GM21381 (cell line): Measurements from ENCODE around the gene ARHGAP33.
"Not testable (repeated sequence)": the region's sequence is repeated elsewhere in the genome, so short reads cannot be mapped to it uniquely, and the experiment has no call there.

Experiments
- ATAC-seq: cut with Tn5 transposase; IDR thresholded peaks from one replicate; pipeline ENCODE4 v1.9.1; 2021; ENCODE audit warnings: mild to moderate bottlenecking, moderate library complexity; ENCODE audit not compliant: unreplicated experiment

The ARHGAP33 gene

DNA sequence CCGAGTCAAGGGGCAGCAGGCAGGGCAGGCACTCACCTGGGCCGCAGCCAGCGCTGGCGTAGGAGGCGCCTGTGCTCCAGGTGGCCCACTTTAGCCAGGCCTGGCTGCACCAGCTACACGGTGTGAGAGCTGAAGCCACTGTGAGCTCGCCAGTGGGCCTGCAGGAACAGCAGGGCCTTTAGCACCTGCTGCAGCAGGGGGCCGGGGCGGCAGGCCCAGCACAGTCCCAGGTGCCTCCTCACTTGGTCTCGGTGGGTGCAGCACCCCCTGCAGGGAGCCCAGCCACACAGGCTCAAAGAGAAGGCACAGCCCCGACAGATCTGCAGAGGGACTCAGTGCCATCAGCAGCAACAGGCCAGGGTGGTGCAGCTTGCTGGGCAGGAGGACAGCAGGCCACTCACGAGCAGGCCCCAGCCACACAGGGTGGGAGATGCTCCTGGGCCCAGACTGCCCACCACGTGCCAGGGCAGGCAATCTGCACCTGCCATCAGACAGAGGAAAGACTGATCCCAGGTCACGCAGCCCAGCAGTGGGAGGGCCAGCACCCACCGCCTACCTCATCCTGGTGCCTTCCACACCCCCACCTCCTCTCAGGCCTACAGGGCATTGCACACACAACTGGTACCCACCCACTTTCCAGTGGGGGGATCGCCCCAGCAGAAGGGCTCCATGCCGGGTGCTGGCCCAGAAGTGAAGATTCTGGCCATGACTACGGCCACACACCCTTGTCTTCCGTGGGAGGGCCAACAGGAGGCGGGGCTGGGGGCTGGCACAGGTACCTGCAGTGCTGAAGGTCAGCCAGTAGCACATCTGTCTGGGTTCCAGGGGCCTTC lies 15.8 kb downstream of the ARHGAP33 start:
- ATAC-seq: no peak

DNA sequence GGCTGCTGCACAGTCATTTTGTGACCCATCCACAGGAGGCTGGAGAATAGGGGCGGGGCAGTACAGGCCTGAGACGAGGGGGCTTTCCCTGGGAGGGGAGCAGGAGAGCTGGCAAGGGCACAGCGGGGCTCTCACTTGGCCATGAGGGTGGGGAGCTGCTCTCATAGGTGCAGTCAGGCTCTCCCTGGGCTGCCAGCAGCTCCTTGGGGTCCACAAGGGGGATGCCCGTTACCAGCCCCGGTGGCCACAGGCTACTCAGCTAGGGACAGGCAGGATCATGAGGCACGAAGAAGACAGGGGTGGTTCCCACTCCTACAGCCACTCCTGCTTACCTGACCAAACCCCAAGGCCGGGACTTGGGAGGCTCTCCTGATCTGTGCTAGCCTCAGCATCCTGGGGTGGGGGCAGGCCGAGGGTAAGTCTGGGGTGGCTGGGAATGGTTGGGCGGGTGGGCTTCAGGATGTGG lies 16.5 kb downstream of the ARHGAP33 start:
- ATAC-seq: no peak

DNA sequence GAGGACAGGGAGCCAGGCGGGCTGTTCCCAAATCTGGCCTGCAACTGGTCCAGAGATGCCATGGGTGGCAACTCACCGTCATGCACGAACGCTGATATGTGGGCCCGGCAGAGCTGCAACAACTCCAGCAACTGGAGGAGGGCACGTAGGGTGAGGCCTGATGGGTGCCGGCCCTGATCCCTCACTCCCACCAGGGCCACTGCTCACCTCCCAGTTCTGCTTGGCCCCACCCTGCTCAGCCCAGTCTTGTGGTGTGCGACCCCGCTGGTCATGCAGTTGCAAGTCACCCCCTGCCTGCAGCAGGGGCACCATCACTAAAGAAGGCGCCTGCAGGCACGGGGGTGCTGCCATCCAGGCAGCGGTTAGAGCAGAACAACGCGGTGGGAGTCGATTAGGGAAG lies 16.9 kb downstream of the ARHGAP33 start:
- ATAC-seq: no peak

DNA sequence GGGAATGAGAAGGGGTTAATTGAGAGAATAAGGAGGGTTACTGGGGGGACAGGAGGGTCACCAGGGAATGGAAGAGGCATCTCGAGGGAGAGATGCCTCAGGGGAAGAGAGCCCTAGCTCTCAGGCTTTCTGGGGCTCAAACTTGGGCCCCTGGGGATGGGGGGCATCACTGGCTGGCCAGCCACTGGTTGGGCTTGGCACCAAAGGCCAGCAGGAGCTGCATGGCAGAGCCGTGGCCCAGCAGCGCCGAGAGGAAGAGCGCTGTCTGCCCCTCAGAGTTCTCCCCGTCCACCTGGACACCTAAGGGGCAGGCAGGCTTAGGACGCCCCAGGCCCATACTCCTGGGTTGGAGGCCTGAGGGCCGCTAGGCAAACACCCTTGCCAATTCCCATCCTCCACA lies 17.5 kb downstream of the ARHGAP33 start:
- ATAC-seq: no peak

- no peak for ATAC-seq
Measured at GRCh38 chr19:35793381-35794165, 18.2 kb downstream of the ARHGAP33 start.

GRCh38 chr19:35795564-35795963 lies 20.2 kb downstream of the ARHGAP33 start:
- not testable (repeated sequence) for ATAC-seq

DNA sequence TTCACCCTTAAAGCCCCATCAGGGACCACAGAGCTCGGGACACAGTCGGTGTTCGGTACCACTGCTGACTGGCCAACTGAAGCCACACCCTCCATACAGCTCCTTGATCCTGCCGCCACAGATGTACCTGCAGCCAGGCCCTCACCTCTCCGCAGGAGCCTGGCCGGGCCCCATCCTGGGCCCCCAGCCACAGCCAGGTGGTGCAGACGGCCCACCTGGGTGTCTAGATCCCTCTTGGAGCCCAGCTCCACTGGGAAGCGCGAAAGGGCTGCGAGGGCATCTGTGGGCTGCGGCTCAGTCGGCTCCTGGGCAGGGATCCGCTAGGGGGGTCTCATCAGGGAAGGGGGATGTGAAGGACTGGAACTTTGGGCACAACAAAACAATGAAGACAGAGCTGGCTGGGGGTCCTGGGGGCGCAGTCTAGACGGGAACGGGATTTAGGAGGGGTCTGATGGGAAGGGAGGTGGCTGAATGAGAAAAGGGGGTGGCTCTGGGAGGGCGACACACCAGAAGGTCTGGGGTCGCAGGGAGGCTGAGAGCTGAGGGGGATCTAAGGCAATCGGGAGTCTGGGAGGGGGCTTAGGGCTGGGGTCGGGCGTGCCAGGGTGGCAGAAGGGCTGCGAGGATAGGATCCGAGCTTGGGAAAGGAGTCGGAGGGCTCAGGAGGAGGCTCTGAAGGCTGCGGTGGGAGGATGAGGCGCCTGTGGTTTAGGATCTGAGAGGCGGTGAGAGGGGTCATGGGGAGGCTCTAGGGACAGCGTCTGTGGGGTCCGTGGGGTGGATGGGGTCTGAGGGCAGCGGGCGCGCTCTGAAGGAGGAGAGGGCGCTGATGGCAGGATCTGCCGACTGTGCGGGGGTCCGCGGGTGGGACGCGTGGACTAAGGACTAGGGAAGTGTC lies 21.5 kb downstream of the ARHGAP33 start:
- no peak for ATAC-seq

- ATAC-seq: no peak
Measured at GRCh38 chr19:35797663-35798062, 22.3 kb downstream of the ARHGAP33 start.

DNA sequence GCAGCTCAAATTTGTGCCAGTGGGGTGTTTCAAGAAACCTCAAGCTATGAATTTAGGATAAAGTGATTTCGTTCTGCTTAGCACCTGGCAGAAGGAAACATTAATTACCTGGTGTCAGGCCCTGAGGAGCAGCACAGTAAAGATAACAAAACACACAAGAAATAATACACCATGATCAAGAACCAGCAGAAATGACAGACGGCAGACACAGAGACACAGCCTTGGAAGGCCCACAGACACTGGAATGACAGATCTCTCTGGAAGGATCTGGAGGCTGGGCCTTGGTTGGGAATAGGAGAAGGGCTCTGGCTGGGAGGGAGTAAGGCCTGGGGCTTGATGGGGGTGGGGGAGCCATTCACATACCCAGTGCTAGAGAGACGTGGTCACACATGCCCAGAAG lies 26.5 kb downstream of the ARHGAP33 start:
- ATAC-seq: no peak

- ATAC-seq: no peak
Measured at GRCh38 chr19:35805526-35806102, 30.2 kb downstream of the ARHGAP33 start.

DNA sequence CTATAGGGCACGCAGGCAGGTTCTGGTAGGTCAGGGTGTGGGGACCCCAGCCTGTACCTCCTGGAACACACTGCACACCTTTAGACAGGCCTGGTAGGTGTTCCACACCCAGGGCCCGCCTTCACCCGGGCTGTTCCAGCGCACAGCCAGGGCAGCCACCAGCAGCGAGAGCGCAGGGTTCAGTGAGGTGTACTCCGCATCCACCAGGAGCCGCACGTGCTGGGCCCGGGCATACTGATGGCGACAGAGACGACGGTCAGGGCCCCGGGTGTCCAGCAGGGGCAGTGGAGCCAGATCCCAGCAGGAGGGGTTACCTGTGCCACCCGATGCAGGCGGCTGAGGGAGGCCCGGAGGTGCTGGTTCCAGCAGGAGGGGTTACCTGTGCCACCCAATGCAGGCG lies 31.2 kb downstream of the ARHGAP33 start:
- ATAC-seq: no peak

DNA sequence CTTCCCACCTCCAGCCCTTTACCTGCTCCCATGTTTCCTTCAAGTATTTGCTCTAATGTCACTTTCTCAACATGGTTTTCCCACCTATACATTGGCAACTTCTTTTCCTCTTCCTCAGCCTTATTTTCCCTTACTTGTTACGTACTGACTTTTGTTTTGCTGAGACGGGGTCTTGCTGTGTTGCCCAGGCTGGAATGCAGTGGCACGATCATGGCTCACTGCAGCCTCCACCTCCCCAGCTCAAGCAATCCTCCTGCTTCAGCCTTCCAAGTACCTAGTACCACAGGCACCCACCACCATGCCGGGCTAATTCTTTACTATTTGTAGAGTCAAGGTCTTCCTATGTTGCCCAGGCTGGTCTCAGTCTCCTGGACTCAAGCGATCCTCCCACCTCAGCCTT lies 32.3 kb downstream of the ARHGAP33 start:
- no peak for ATAC-seq

- no peak for ATAC-seq
Measured at GRCh38 chr19:35811317-35812219, 36.2 kb downstream of the ARHGAP33 start.

GRCh38 chr19:35812220-35813042 lies 37.1 kb downstream of the ARHGAP33 start, which contains the start of gene PRODH2:
Gene PRODH2, minus strand, starts transcription at chr19:35812845. Its CDS starts 40 bp downstream, at chr19:35812805.
- ATAC-seq: no peak

DNA sequence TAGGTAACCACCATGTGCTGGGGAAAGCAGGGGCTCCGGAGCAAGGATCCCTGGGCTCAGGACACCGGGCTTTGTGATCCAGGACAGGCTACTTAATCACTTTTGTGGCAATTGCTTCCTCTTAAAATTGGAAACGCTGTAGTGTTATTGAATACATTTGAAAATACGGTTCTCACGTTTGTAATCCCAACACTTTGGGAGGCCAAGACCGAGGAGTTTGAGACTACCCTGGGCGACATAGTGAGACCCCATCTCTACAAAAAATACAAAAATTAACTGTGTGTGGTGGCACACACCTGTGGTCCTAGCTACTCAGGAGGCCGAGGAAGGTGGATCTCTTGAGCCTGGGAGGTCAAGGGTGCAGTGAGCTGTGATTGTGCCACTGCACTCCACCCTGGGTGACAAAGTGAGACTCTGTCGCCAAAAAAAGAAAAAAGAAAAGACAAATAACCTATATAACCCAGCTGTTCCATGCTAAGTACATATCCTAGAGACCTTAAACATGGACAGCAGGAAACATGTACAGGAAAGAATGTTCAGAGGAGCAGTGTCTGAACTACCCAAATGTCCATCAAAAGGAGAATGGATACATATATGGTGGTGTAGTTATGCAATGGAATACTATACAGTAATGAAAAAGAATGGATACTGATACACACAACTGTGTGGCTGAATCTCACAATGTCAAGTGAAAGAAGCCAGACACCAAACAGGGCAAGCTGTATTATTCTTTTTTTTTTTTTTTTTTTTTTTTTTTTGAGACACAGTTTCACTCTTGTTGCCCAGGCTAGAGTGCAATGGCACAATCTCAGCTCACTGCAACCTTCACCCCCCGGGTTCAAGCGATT lies 37.9 kb downstream of the ARHGAP33 start:
- no peak for ATAC-seq

DNA sequence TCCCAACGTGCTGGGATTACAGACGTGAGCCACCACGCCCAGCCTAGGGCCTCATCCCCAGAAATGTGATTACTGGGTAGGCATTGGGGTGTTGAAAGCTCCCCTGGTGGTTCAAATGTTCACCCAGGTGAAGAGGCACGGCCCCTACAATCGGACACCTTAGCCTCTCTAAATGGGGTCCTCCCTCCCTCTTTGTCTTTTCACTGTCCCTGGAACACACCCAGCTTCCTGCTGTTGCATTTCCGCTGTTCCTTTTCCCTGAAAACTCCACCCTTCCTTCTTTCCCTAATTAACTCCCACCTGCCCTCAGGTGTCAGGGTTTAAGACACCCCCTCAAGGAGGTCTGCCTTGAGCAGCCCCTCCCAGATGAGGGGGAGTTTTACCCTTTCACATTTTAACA lies 40.9 kb downstream of the ARHGAP33 start:
- no peak for ATAC-seq

DNA sequence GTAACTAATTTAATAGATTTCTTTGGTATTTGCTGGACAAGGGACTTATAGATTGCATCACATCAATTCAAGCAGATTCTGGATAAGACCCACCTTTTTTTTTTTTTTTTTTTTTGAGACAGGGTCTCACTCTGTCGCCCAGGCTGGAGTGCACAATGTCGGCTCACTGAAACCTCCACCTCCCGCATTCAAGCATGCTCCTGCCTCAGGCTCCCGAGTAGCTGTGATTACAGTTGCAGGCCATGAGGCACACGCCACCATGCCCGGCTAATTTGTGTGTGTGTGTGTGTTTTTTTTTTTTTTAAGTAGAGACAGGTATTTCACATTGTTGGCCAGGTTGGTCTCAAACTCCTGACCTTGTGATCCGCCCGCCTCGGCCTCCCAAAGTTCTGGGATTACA lies 41.5 kb downstream of the ARHGAP33 start:
- no peak for ATAC-seq

DNA sequence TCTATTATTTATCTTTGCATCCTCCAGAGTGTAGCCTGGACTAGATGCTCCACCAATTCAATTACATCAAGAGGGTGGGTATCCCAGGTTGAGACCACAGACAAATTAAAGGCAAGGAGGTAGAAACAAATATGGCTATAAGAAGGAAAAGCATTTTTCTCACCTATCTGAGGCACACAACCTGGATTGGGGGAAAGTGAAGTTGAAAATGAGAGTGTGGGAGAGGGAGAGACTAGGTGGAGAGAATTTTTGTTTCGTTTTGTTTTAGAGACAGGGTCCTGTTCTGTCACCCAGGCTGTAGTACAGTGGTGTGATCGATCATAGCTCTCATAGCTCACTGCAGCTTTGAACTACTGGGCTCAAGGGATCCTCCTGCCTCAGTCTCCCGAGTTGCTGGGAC lies 43.1 kb downstream of the ARHGAP33 start:
- no peak for ATAC-seq
